OCI-M1 (cell line): ENCODE data around the gene PRRG2.
"Not testable (repeated sequence)": the region's sequence is repeated elsewhere in the genome, so short reads cannot be mapped to it uniquely, and the experiment has no call there.

Experiments used
- DNase-seq: peaks from one replicate; lab custom pipeline; 2025; lab: John Stamatoyannopoulos, UW

Gene PRRG2

GRCh38 chr19:49609499-49610092, 28.5 kb downstream of the PRRG2 start:
- DNase-seq = no peak

- DNase-seq = no peak
Measured at GRCh38 chr19:49613374-49613773, 32.3 kb downstream of the PRRG2 start.

DNA sequence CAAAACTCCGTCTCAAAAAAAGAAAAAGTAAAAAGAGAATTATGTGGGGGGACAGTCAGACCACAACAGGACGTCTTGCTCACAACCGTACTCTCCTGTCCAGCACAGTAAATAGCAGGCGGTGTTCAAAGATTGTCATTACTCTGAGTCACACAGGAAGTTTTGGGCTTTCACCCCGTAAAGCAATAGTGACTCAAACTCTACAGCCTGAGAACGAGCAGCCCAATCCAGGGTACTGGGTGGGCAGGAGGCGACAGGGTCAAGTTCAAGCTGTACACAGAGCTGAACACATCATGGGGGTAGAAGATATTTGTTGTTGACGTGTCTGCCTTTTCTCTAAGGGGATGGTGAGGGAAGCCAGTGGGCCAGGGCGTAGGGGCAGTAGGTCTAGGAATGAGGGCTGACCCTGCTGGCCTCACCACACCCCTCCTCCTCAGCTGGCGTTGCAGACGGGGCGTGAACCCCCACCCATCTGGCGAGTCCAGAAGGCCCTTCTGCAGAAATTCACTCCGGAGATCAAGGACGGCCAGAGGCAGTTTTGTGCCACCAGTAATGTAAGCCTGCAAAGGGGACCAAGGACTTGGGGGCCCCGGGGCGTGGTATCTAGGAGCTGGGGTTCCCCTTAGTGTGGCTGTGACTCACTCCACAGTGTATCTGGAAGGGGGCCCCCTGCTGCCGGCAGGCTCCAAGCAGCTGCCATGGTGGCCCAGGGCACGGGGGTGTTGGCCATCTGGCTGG, 33.1 kb downstream of the PRRG2 start:
- no peak for DNase-seq

DNA sequence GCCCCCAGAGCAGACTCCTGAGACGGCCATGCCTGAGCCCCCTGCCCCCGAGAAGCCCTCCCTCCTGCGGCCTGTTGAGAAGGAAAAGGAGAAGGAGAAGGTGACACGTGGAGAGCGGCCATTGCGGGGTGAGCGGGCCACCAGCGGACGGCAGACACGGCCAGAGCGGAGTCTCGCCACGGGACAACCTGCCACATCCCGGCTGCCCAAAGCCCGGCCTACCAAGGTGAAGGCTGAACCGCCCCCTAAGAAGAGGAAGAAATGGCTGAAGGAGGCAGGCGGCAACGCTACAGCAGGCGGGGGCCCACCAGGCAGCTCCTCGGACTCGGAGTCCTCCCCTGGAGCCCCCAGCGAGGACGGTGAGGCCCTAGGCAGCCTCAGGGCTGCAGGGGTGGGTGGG, 34.7 kb downstream of the PRRG2 start:
- no peak for DNase-seq

DNA sequence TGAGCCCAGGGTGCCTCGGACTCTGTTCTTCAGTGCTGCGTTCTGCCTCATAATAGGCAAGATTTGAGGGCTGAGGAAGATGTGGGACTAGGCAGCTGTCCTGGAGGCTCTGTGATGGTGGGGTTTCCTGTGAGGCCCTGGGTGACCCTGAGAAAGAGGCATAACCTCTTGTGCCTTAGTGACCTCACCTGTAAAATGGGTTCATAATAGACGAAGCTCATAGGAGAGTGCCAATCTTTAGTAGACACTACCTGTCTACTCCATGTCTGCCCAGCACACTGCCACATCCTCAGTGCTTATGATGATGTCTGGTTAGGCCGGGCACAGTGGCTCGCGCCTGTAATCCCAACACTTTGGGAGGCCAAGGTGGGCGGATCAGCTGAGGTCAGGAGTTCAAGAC, 35.4 kb downstream of the PRRG2 start:
- DNase-seq = no peak

DNA sequence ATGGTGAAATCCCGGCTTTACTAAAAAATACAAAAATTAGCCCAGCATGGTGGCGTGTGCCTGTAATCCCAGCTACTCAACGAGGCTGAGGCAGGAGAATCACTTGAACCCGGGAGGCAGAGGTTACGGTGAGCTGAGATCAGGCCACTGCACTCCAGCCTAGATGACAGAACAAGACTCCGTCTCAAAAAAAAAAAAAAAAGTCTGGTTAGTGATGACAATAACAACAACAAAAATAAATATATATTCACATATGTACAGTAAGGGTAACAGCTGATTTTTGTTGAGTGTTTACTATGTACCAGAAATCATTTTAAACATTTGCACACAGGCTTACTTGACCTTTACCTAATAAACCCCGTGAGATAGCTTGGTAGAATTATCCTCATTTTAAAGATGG, 35.8 kb downstream of the PRRG2 start:
- no peak for DNase-seq

DNA sequence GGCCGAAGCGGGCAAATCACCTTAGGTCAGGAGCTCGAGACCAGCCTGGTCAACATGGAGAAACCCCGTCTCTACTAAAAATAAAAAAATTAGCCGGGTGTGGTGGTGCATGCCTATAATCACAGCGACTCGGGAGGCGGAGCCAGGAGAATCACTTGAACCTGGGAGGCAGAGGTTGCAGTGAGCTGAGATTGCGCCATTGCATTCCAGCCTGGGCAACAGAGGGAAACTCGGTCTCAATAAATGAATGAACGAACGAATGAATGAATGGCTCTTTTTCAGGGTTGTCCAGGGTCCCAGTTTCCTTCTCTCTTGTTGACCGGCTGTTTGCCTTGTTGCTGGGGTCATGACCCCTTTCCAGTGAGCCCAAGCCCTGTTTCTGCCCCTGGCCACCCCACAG, 36.7 kb downstream of the PRRG2 start:
- not testable (repeated sequence) for DNase-seq

DNA sequence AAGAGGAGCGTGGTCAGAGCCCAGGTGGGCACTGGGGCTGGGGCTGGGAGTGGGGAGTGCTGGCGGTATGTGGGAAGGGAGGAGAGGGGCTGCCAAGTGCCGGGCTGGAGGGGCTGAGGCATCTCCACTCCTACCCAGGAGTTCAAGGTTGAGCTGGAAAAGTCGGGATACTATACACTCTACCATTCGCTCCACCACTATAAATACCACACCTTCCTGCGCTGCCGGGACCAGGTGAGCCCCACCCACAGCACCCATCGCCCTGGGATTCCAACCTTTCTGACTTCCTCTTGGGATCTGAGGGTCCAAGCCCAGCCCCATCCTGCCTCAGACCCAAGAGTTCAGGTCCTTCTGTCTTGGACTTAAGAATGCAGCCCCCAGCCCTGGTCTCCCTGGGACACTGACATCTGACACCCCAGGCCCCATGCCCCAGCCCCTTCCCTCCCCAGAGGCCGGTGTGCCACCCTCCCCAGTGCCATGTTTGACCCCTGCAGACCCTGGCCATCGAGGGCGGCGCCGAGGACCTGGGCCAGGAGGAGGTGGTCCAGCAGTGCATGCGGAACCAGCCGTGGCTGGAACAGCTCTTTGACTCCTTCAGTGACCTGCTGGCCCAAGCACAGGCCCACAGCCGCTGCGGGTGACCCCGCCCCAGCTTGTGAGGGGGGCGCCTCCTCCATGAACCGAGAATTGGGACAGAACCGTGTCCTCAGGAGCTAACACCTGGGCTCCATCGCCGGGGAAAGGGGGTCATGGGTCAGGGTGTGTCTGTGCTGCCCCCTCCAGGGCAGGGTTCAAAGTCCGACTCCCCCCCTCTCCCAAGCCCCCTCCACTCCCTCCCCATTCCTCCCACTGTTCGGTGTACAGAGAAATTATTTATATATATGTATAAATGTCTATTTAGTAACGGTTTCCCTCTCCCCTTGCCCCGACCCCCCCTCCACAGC, 44.1 kb downstream of the PRRG2 start:
- DNase-seq = no peak

- DNase-seq = no peak
Measured at GRCh38 chr19:49626226-49626625, 45.1 kb downstream of the PRRG2 start.

DNA sequence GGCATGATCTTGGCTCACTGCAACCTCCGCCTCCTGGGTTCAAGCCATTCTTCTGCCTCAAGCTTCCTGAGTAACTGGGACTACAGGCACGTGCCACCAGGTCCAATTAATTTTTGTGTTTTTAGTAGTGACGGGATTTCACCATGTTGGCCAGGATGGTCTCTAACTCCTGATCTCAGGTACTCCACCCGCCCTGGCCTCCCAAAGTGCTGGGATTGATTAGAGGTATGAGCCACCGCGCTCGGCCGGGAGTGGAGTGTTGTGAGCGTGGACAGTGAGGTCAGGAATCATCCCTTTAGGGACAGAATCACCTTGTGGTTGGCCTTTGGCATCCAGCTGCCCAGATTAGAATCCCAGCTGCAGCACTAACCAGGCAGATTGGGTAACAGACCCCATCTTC, 48.5 kb downstream of the PRRG2 start:
- no peak for DNase-seq

- DNase-seq = no peak
Measured at GRCh38 chr19:49631014-49631588, 50.0 kb downstream of the PRRG2 start.

DNA sequence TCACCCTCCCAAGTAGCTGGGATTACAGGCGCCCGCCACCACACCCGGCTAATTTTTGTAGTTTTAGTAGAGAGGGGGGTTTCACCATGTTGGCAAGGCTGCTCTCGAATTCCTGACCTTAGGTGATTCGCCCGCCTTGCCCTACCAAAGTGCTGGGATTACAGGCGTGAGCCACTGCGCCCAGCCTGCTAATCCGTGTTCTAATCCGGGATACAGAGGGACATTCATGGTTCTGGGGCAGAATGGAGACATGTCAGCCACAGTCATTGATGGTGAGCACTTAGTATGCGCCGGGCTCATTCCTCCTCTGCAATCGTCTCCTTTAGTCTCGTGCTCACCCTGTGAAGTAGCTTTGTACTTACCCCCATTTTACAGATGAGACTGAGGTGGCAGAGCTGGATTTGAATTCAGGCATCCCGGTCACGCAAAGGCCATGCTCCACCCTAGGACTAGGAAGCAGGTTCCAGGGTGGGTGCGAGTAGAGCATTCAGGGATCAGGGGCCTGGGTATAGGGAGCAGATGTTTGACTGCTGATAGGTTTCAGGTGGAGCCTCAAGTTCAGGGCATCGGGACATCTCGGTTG, 50.6 kb downstream of the PRRG2 start:
- DNase-seq = no peak

- no peak for DNase-seq
Measured at GRCh38 chr19:49632576-49632975, 51.5 kb downstream of the PRRG2 start.

- not testable (repeated sequence) for DNase-seq
Measured at GRCh38 chr19:49633273-49633672, 52.2 kb downstream of the PRRG2 start.

DNA sequence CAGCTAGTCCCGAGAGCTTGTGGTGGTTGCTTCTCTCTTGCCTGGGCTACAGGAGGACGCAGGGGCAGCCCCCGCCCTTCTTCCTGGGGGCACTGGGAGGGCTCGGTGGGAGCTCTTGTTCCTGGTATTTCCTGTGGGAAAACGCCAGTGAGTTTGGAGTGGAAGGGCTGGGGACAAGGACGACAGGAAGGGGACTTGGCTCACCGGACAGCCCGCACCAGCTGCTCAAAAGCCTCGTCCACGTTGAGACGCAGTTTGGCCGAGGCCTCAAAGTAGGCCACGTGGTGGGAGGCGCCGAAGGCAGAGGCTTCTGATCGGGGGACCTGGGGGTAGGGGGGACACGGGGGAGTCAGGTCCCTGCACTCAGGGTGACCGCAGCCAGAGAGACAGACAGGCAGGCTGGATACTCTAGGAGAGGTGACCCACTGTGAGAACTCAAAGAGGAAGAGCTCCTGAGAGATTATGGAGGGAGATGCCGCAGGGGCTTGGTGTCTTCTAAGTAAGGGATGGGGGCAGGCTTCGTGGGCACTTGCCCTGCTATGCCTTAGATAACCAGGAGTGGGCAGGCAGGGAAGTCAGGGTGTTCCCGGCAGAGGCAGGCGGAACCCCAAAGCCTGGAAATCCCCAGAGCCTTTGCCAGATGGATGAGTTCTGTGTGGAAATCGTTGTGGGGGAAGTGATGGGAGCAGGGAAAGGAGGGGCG, 54.6 kb downstream of the PRRG2 start:
- DNase-seq = no peak

- no peak for DNase-seq
Measured at GRCh38 chr19:49636233-49636932, 55.3 kb downstream of the PRRG2 start.

GRCh38 chr19:49637821-49638738, 57.0 kb downstream of the PRRG2 start:
- DNase-seq = peak; percentile 70

- DNase-seq = peak; percentile 53
Measured at GRCh38 chr19:49639401-49640112, 58.4 kb downstream of the PRRG2 start.
